ENCODE results near the gene PLA2G4D. TPM values are rescaled to one million over a fixed set of nuclear protein-coding genes. Genes with fewer than 3 reads are reported as not detected.

The PLA2G4D gene
- total RNA-seq, 1 donor from 2014 or later = not detected

DNA sequence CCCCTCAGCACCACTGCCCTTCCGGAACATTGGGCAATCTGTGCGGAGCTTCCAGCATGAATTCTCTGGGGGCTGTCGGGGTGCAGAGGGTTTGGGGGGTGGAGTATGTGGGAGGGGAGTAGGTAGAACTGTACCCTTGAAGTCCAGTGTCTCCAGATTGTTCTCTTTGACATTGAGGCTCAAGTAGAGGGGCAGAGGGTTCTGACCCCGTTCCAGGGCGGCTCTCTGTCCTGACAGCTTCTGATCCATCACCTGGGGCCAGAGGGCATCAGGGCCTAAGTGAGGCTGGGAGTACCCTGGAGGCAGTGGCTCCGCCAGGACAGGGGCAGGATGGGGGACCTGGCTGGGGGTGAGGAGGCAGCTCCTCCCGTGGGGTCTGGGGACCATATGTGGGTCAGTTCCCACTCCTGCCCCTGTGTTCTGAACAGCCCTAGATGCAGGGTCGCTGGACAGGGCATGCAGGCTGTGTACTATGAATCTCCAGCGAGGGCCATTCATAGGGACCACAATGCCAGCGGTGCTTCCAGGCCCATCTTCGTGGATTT, 22.1 kb downstream of the PLA2G4D start:
- no peak for DNase-seq
- Mint-ChIP-seq H3K27ac (ENCODE audit: unreplicated experiment) (no peak overlapping the region), H3K4me1 (ENCODE audit: low read depth, unreplicated experiment) (no peaks in the 10 kb centered on the region), H3K9me3 (ENCODE audit: unreplicated experiment) (peaks cover 7% of the 10 kb centered on the region), H3K36me3 (ENCODE audit: unreplicated experiment) (peaks cover 4% of the 10 kb centered on the region), H3K4me3 (ENCODE audit: unreplicated experiment) (no peak overlapping the region), H3K27me3 (ENCODE audit: unreplicated experiment) (peaks cover 6% of the 10 kb centered on the region)
- TF ChIP-seq, protein P1, sequence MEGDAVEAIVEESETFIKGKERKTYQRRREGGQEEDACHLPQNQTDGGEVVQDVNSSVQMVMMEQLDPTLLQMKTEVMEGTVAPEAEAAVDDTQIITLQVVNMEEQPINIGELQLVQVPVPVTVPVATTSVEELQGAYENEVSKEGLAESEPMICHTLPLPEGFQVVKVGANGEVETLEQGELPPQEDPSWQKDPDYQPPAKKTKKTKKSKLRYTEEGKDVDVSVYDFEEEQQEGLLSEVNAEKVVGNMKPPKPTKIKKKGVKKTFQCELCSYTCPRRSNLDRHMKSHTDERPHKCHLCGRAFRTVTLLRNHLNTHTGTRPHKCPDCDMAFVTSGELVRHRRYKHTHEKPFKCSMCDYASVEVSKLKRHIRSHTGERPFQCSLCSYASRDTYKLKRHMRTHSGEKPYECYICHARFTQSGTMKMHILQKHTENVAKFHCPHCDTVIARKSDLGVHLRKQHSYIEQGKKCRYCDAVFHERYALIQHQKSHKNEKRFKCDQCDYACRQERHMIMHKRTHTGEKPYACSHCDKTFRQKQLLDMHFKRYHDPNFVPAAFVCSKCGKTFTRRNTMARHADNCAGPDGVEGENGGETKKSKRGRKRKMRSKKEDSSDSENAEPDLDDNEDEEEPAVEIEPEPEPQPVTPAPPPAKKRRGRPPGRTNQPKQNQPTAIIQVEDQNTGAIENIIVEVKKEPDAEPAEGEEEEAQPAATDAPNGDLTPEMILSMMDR (IDR thresholded peaks at IDR 0.05; ENCODE audit: partially characterized antibody, unreplicated experiment) = no peak

DNA sequence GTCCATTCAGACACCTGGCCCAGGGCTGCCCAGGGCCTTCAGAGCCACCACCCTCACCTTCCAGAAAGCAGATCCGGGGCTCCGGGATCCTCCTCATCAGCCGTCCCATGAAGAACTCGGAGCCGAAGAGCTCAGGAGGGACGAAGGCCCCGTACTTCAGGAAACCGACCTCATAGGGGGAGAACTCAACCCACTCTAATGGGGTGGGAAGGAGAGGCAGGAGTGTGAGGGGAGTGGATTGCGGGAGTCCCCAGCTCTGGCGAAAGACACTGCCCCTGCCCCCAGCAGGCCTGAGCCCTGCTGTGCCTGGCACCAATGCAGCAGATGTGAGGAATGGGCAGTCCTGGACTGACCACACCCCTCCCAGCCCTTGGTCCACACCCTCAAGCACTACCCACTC, 22.6 kb downstream of the PLA2G4D start:
- peaks cover 7% of the 10 kb centered on the region for H3K9me3 Mint-ChIP-seq (ENCODE audit: unreplicated experiment)
- H3K36me3 Mint-ChIP-seq (ENCODE audit: unreplicated experiment) = peaks cover 4% of the 10 kb centered on the region
- TF ChIP-seq, protein P1 (IDR thresholded peaks at IDR 0.05; ENCODE audit: partially characterized antibody, unreplicated experiment) = no peak
- no peak for DNase-seq
- no peaks in the 10 kb centered on the region for H3K4me1 Mint-ChIP-seq (ENCODE audit: low read depth, unreplicated experiment)
- H3K27ac Mint-ChIP-seq (ENCODE audit: unreplicated experiment) = no peak overlapping the region
- H3K27me3 Mint-ChIP-seq (ENCODE audit: unreplicated experiment) = peaks cover 6% of the 10 kb centered on the region
- H3K4me3 Mint-ChIP-seq (ENCODE audit: unreplicated experiment) = no peak overlapping the region

DNA sequence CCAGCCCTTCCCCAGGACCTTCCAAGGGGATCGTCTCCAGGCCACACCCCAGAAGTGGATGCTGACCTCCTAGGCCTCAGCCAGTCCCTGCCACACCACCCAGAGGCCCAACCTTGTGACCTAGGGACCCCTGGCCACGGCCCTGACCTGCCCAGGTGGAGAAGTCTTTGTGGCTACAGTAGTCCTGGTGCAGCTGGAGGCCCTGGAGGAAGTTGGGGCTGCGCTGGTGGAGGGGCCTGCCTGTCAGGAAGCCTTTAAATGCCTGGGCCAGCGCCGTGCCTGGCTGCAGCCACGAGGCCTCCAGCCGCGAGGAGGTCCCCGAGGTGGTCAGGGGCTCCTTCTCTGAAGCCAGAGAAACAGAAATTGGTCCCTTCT, 23.4 kb downstream of the PLA2G4D start:
- Mint-ChIP-seq H3K27me3 (ENCODE audit: unreplicated experiment) (peaks cover 9% of the 10 kb centered on the region), H3K36me3 (ENCODE audit: unreplicated experiment) (peaks cover 4% of the 10 kb centered on the region), H3K9me3 (ENCODE audit: unreplicated experiment) (peaks cover 8% of the 10 kb centered on the region), H3K27ac (ENCODE audit: unreplicated experiment) (no peak overlapping the region), H3K4me1 (ENCODE audit: low read depth, unreplicated experiment) (no peaks in the 10 kb centered on the region), H3K4me3 (ENCODE audit: unreplicated experiment) (no peak overlapping the region)
- TF ChIP-seq, protein P1 (IDR thresholded peaks at IDR 0.05; ENCODE audit: partially characterized antibody, unreplicated experiment) = no peak
- no peak for DNase-seq

GRCh38 chr15:42070279-42070975, 23.9 kb downstream of the PLA2G4D start:
- Mint-ChIP-seq H3K27ac (ENCODE audit: unreplicated experiment) (no peak overlapping the region), H3K4me3 (ENCODE audit: unreplicated experiment) (no peak overlapping the region), H3K4me1 (ENCODE audit: low read depth, unreplicated experiment) (no peaks in the 10 kb centered on the region), H3K27me3 (ENCODE audit: unreplicated experiment) (peaks cover 9% of the 10 kb centered on the region), H3K36me3 (ENCODE audit: unreplicated experiment) (peaks cover 4% of the 10 kb centered on the region), H3K9me3 (ENCODE audit: unreplicated experiment) (peaks cover 8% of the 10 kb centered on the region)
- TF ChIP-seq, protein P1 (IDR thresholded peaks at IDR 0.05; ENCODE audit: partially characterized antibody, unreplicated experiment) = no peak
- no peak for DNase-seq
